ENCODE measurements around the gene NPIPA3.
"Not testable (repeated sequence)": the region's sequence is repeated elsewhere in the genome, so short reads cannot be mapped to it uniquely, and the experiment has no call there.

Gene NPIPA3

GRCh38 chr16:14775624-14776023 is 72.4 kb downstream of the NPIPA3 start:
- H3K27ac ChIP-seq (ENCODE audit: low read depth, low read length); H3K9me3 ChIP-seq (ENCODE audit: insufficient read depth, low read depth, low read length); H3K36me3 ChIP-seq (ENCODE audit: insufficient read depth, low read length); H3K27me3 ChIP-seq (ENCODE audit: insufficient read depth, low read length); H3K9ac ChIP-seq (ENCODE audit: low read depth, low read length); H3K4me3 ChIP-seq (ENCODE audit: low read length); H3K4me1 ChIP-seq (ENCODE audit: insufficient read depth, low read length): not testable (repeated sequence)
- WGBS, result no CpG with 5 or more reads among the region's 2 CpGs
